Inferior parietal cortex (tissue), 1 donor: Measurements from ENCODE around the gene SLC9A9.

Experiments
- DNase-seq: peaks from one replicate; pipeline ENCODE4 v3.0.0-alpha.2; 2016; ENCODE audit errors: extremely low spot score

The SLC9A9 gene

GRCh38 chr3:143600756-143601718 lies 247.2 kb downstream of the SLC9A9 start:
- DNase-seq: no peak

GRCh38 chr3:143597774-143598652 lies 250.3 kb downstream of the SLC9A9 start:
- peak; percentile 38 for DNase-seq

GRCh38 chr3:143596957-143597642 lies 251.2 kb downstream of the SLC9A9 start:
- DNase-seq: no peak

GRCh38 chr3:143595456-143596077 lies 252.7 kb downstream of the SLC9A9 start:
- DNase-seq: no peak

GRCh38 chr3:143594206-143594605 lies 254.1 kb downstream of the SLC9A9 start:
- DNase-seq: no peak

GRCh38 chr3:143590660-143591059 lies 257.6 kb downstream of the SLC9A9 start:
- no peak for DNase-seq

- no peak for DNase-seq
These were observed 261.7 kb downstream of the SLC9A9 start for GRCh38 chr3:143586576-143586975.

GRCh38 chr3:143585720-143586456 lies 262.4 kb downstream of the SLC9A9 start:
- no peak for DNase-seq

- DNase-seq: no peak
These were observed 263.8 kb downstream of the SLC9A9 start for GRCh38 chr3:143584474-143584873.

GRCh38 chr3:143581972-143582722 lies 266.1 kb downstream of the SLC9A9 start:
- DNase-seq: no peak

- no peak for DNase-seq
These were observed 269.3 kb downstream of the SLC9A9 start for GRCh38 chr3:143578810-143579435.

- no peak for DNase-seq
These were observed 271.5 kb downstream of the SLC9A9 start for GRCh38 chr3:143576568-143577270.

- DNase-seq: no peak
These were observed 273.3 kb downstream of the SLC9A9 start for GRCh38 chr3:143574933-143575332.

GRCh38 chr3:143573610-143574303 lies 274.5 kb downstream of the SLC9A9 start:
- no peak for DNase-seq

GRCh38 chr3:143571548-143571947 lies 276.7 kb downstream of the SLC9A9 start:
- DNase-seq: no peak

GRCh38 chr3:143567823-143568222 lies 280.4 kb downstream of the SLC9A9 start:
- no peak for DNase-seq

- DNase-seq: peak; percentile 21
These were observed 282.3 kb downstream of the SLC9A9 start for GRCh38 chr3:143565951-143566350.

- no peak for DNase-seq
These were observed 284.5 kb downstream of the SLC9A9 start for GRCh38 chr3:143563786-143564185.
